Measurements from ENCODE around the gene NOTO.

DNA sequence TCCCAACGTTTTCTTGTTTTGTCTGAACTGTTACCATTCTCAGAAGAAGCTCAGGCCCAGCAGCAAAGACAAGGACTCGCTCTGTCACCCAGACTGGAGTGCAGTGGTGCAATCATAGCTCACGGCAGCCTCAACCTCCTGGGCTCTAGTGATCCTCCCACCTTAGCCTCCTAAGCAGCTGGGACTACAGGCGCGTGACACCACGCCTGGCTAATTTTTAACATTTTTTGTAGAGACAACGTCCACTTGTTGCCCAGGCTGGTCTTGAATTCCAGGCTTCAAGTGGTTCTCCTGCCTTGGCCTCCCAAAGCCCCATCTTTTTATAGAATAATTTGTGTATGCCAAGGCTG is 9.7 kb downstream of the NOTO start:
- TF ChIP-seq, protein P1, sequence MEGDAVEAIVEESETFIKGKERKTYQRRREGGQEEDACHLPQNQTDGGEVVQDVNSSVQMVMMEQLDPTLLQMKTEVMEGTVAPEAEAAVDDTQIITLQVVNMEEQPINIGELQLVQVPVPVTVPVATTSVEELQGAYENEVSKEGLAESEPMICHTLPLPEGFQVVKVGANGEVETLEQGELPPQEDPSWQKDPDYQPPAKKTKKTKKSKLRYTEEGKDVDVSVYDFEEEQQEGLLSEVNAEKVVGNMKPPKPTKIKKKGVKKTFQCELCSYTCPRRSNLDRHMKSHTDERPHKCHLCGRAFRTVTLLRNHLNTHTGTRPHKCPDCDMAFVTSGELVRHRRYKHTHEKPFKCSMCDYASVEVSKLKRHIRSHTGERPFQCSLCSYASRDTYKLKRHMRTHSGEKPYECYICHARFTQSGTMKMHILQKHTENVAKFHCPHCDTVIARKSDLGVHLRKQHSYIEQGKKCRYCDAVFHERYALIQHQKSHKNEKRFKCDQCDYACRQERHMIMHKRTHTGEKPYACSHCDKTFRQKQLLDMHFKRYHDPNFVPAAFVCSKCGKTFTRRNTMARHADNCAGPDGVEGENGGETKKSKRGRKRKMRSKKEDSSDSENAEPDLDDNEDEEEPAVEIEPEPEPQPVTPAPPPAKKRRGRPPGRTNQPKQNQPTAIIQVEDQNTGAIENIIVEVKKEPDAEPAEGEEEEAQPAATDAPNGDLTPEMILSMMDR (IDR thresholded peaks at IDR 0.05; ENCODE audit: low read depth, low read length): no peak
- TF ChIP-seq POLR2A (IDR thresholded peaks at IDR 0.05; ENCODE audit: extremely low read depth, insufficient read length): no peak
- TF ChIP-seq MYC (IDR thresholded peaks at IDR 0.05; ENCODE audit: low read depth, low read length): no peak

Data from NB4 (cell line).